DMS 273 (cell line): Measurements from ENCODE around the gene EGFL7.
"Not testable (repeated sequence)": the region's sequence is repeated elsewhere in the genome, so short reads cannot be mapped to it uniquely, and the experiment has no call there.

Experiments used
- DNase-seq: peaks from one replicate; lab custom pipeline; 2025; ENCODE audit not compliant: unreplicated experiment; lab: John Stamatoyannopoulos, UW

Gene EGFL7

GRCh38 chr9:136697146-136697820 lies 34.6 kb downstream of the EGFL7 start:
- DNase-seq, result no peak

- no peak for DNase-seq
Measured at GRCh38 chr9:136697821-136698526, 35.3 kb downstream of the EGFL7 start.

GRCh38 chr9:136698635-136699246 lies 36.0 kb downstream of the EGFL7 start:
- no peak for DNase-seq

GRCh38 chr9:136700304-136700703 lies 37.6 kb downstream of the EGFL7 start:
- no peak for DNase-seq

- DNase-seq, result no peak
Measured at GRCh38 chr9:136700959-136701667, 38.4 kb downstream of the EGFL7 start.

- DNase-seq, result no peak
Measured at GRCh38 chr9:136701668-136702053, 38.9 kb downstream of the EGFL7 start.

- DNase-seq, result peak; percentile 74
Measured at GRCh38 chr9:136703276-136703860, 40.7 kb downstream of the EGFL7 start.

GRCh38 chr9:136704741-136705140 lies 42.0 kb downstream of the EGFL7 start:
- not testable (repeated sequence) for DNase-seq

GRCh38 chr9:136705564-136705963 lies 42.8 kb downstream of the EGFL7 start:
- no peak for DNase-seq

GRCh38 chr9:136707011-136707410 lies 44.3 kb downstream of the EGFL7 start:
- DNase-seq, result no peak

GRCh38 chr9:136707849-136708517 lies 45.3 kb downstream of the EGFL7 start:
- DNase-seq, result no peak

- DNase-seq, result no peak
Measured at GRCh38 chr9:136709454-136710109, 46.9 kb downstream of the EGFL7 start.

GRCh38 chr9:136710543-136710942 lies 47.8 kb downstream of the EGFL7 start:
- no peak for DNase-seq

- not testable (repeated sequence) for DNase-seq
Measured at GRCh38 chr9:136711219-136711648, 48.5 kb downstream of the EGFL7 start.

- DNase-seq, result peak; percentile 82
Measured at GRCh38 chr9:136711751-136712689, 49.3 kb downstream of the EGFL7 start, which contains the start of gene DIPK1B. TSS of gene DIPK1B (plus strand) at chr9:136712572. CDS start at chr9:136712666, 94 bp downstream.

GRCh38 chr9:136712690-136713544 lies 50.2 kb downstream of the EGFL7 start:
- DNase-seq, result no peak

- peak; percentile 75 for DNase-seq
Measured at GRCh38 chr9:136713550-136713949, 50.8 kb downstream of the EGFL7 start.
